ENCODE results near the gene SLC17A1. TPM values are rescaled to one million over a fixed set of nuclear protein-coding genes. Genes with fewer than 3 reads are reported as not detected.

SLC17A1 gene
- total RNA-seq, 1 experiment from 2014 or later: not detected

DNA sequence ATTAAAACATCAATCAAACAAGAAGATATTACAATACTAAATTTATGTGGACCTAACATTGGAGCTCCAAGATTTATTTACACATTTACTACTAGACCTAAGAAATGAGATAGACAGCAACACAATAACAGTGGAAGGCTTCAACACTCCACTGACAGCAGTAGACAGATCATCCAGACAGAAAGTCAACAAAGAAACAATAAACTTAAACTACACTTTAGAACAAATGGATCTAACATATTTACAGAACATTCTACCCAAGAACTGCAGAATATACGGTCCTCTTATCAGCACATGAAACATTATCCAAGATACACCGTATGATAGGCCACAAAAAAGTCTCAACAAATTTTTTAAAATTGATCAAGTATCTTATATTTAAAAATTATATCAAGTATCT is 27.0 kb downstream of the SLC17A1 start (continued):
- no peak for TF ChIP-seq TEAD4 (CRISPR knock-in tag; IDR thresholded peaks at IDR 0.05)

GRCh38 chr6:25801436-25801835 is 30.4 kb downstream of the SLC17A1 start:
- H3K27ac Mint-ChIP-seq: no peak overlapping the region

DNA sequence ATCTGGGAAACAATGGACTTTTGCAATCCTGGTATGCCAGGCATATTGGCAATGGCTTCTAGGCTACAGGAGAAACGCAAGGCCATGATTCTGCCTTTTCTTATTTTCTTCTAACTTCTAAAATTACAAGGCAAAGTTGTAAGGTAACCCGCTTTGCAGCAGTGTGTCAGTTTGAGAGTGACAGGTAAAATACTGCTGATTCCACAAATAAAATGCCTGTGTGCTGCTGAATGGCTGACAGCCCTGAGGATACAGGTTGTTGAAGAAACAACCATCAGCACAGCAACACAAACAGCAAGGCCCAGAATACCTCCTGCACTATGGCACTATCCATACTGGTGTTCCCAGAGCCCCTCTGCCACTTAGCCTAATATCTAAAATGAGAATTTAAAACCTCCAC is 37.1 kb downstream of the SLC17A1 start:
- Mint-ChIP-seq H3K27ac (no peak overlapping the region), H3K36me3 (no peaks in the 10 kb centered on the region), H3K27me3 (ENCODE audit: low read depth) (no peaks in the 10 kb centered on the region), H3K9me3 (peaks cover 4% of the 10 kb centered on the region; the same call in 1 of the 2 replicates), H3K4me3 (no peak overlapping the region), H3K4me1 (no peaks in the 10 kb centered on the region)
- ChIA-PET POLR2A (no interaction called here), CTCF (no interaction called here)
- ATAC-seq (no peak), DNase-seq (ENCODE audit: low spot score) (no peak)
- TF ChIP-seq JAZF1 (CRISPR knock-in tag; IDR thresholded peaks at IDR 0.05) (no peak), ZNF396 (CRISPR knock-in tag; IDR thresholded peaks at IDR 0.05; ENCODE audit: borderline replicate concordance) (no peak), CBFB (CRISPR knock-in tag; IDR thresholded peaks at IDR 0.05; ENCODE audit: low read depth) (no peak), E2F1 (CRISPR knock-in tag; IDR thresholded peaks at IDR 0.05) (no peak), NR3C1 (CRISPR knock-in tag; conservative IDR thresholded peaks at IDR 0.05; ENCODE audit: low read depth) (no peak), E2F4 (CRISPR knock-in tag; IDR thresholded peaks at IDR 0.05; ENCODE audit: borderline replicate concordance, low read depth) (no peak)
- TF ChIP-seq, protein P1, sequence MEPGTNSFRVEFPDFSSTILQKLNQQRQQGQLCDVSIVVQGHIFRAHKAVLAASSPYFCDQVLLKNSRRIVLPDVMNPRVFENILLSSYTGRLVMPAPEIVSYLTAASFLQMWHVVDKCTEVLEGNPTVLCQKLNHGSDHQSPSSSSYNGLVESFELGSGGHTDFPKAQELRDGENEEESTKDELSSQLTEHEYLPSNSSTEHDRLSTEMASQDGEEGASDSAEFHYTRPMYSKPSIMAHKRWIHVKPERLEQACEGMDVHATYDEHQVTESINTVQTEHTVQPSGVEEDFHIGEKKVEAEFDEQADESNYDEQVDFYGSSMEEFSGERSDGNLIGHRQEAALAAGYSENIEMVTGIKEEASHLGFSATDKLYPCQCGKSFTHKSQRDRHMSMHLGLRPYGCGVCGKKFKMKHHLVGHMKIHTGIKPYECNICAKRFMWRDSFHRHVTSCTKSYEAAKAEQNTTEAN (CRISPR knock-in tag; IDR thresholded peaks at IDR 0.05): no peak
- TF ChIP-seq, protein P2, sequence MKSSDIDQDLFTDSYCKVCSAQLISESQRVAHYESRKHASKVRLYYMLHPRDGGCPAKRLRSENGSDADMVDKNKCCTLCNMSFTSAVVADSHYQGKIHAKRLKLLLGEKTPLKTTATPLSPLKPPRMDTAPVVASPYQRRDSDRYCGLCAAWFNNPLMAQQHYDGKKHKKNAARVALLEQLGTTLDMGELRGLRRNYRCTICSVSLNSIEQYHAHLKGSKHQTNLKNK (CRISPR knock-in tag; IDR thresholded peaks at IDR 0.05): no peak

More at GRCh38 chr6:25801436-25801835, 30.4 kb downstream of the SLC17A1 start:
- no peaks in the 10 kb centered on the region for H3K27me3 Mint-ChIP-seq (ENCODE audit: low read depth)
- peaks cover 6% of the 10 kb centered on the region for H3K4me1 Mint-ChIP-seq
- TF ChIP-seq, protein P3, sequence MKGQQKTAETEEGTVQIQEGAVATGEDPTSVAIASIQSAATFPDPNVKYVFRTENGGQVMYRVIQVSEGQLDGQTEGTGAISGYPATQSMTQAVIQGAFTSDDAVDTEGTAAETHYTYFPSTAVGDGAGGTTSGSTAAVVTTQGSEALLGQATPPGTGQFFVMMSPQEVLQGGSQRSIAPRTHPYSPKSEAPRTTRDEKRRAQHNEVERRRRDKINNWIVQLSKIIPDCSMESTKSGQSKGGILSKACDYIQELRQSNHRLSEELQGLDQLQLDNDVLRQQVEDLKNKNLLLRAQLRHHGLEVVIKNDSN (CRISPR knock-in tag; IDR thresholded peaks at IDR 0.05): no peak
- TF ChIP-seq CREB1 (CRISPR knock-in tag; IDR thresholded peaks at IDR 0.05) (no peak), JAZF1 (CRISPR knock-in tag; IDR thresholded peaks at IDR 0.05) (no peak), ZNF416 (CRISPR knock-in tag; IDR thresholded peaks at IDR 0.05) (no peak), ELF4 (CRISPR knock-in tag; IDR thresholded peaks at IDR 0.05; ENCODE audit: low read depth) (no peak), E2F1 (CRISPR knock-in tag; IDR thresholded peaks at IDR 0.05) (no peak), NFYB (CRISPR knock-in tag; conservative IDR thresholded peaks at IDR 0.05; ENCODE audit: low read depth) (no peak), ZNF138 (CRISPR knock-in tag; conservative IDR thresholded peaks at IDR 0.05) (no peak), NFE2L1 (CRISPR knock-in tag; IDR thresholded peaks at IDR 0.05) (no peak), SOX15 (CRISPR knock-in tag; IDR thresholded peaks at IDR 0.05) (no peak)
- TF ChIP-seq, protein P4, sequence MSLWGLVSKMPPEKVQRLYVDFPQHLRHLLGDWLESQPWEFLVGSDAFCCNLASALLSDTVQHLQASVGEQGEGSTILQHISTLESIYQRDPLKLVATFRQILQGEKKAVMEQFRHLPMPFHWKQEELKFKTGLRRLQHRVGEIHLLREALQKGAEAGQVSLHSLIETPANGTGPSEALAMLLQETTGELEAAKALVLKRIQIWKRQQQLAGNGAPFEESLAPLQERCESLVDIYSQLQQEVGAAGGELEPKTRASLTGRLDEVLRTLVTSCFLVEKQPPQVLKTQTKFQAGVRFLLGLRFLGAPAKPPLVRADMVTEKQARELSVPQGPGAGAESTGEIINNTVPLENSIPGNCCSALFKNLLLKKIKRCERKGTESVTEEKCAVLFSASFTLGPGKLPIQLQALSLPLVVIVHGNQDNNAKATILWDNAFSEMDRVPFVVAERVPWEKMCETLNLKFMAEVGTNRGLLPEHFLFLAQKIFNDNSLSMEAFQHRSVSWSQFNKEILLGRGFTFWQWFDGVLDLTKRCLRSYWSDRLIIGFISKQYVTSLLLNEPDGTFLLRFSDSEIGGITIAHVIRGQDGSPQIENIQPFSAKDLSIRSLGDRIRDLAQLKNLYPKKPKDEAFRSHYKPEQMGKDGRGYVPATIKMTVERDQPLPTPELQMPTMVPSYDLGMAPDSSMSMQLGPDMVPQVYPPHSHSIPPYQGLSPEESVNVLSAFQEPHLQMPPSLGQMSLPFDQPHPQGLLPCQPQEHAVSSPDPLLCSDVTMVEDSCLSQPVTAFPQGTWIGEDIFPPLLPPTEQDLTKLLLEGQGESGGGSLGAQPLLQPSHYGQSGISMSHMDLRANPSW (CRISPR knock-in tag; conservative IDR thresholded peaks at IDR 0.05; ENCODE audit: low read depth): no peak
- TF ChIP-seq, protein P5, sequence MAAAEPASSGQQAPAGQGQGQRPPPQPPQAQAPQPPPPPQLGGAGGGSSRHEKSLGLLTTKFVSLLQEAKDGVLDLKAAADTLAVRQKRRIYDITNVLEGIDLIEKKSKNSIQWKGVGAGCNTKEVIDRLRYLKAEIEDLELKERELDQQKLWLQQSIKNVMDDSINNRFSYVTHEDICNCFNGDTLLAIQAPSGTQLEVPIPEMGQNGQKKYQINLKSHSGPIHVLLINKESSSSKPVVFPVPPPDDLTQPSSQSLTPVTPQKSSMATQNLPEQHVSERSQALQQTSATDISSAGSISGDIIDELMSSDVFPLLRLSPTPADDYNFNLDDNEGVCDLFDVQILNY (CRISPR knock-in tag; IDR thresholded peaks at IDR 0.05): no peak
- TF ChIP-seq, protein P6, sequence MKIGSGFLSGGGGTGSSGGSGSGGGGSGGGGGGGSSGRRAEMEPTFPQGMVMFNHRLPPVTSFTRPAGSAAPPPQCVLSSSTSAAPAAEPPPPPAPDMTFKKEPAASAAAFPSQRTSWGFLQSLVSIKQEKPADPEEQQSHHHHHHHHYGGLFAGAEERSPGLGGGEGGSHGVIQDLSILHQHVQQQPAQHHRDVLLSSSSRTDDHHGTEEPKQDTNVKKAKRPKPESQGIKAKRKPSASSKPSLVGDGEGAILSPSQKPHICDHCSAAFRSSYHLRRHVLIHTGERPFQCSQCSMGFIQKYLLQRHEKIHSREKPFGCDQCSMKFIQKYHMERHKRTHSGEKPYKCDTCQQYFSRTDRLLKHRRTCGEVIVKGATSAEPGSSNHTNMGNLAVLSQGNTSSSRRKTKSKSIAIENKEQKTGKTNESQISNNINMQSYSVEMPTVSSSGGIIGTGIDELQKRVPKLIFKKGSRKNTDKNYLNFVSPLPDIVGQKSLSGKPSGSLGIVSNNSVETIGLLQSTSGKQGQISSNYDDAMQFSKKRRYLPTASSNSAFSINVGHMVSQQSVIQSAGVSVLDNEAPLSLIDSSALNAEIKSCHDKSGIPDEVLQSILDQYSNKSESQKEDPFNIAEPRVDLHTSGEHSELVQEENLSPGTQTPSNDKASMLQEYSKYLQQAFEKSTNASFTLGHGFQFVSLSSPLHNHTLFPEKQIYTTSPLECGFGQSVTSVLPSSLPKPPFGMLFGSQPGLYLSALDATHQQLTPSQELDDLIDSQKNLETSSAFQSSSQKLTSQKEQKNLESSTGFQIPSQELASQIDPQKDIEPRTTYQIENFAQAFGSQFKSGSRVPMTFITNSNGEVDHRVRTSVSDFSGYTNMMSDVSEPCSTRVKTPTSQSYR (CRISPR knock-in tag; IDR thresholded peaks at IDR 0.05): no peak
- DNase-seq (ENCODE audit: low spot score): no peak
- H3K4me3 Mint-ChIP-seq: no peak overlapping the region
- no peaks in the 10 kb centered on the region for H3K9me3 Mint-ChIP-seq
- H3K36me3 Mint-ChIP-seq: no peaks in the 10 kb centered on the region
- ATAC-seq: no peak
- POLR2A ChIA-PET: no interaction called here
- CTCF ChIA-PET: no interaction called here
